ENCODE data around the gene PSMB8. TPM values are rescaled to one million over a fixed set of nuclear protein-coding genes. Genes with fewer than 3 reads are reported as not detected.
"Not testable (repeated sequence)": the region's sequence is repeated elsewhere in the genome, so short reads cannot be mapped to it uniquely, and the experiment has no call there.

The PSMB8 gene
- total RNA-seq, 1 donor = 78.2 TPM

GRCh38 chr6:32816746-32817204 is 27.1 kb downstream of the PSMB8 start, which contains the start of gene HLA-DOB:
HLA-DOB (minus strand) TSS chr6:32817002; CDS start chr6:32816951, 51 bp downstream.
- H3K4me3 ChIP-seq (ENCODE audit: low read depth, low read length) = no peak within 1 kb of the TSS
- peak; percentile 21 for DNase-seq (ENCODE audit: low read depth)
- no peak for TF ChIP-seq CTCF (IDR thresholded peaks at IDR 0.05; ENCODE audit: insufficient read depth, low read depth, low read length)

- no peak for DNase-seq (ENCODE audit: low read depth)
- no peak overlapping the region for H3K4me3 ChIP-seq (ENCODE audit: low read depth, low read length)
- TF ChIP-seq CTCF (IDR thresholded peaks at IDR 0.05; ENCODE audit: insufficient read depth, low read depth, low read length) = no peak
Measured at GRCh38 chr6:32815996-32816395, 27.9 kb downstream of the PSMB8 start.

GRCh38 chr6:32815115-32815514 is 28.7 kb downstream of the PSMB8 start:
- TF ChIP-seq CTCF (IDR thresholded peaks at IDR 0.05; ENCODE audit: insufficient read depth, low read depth, low read length) = no peak
- H3K4me3 ChIP-seq (ENCODE audit: low read depth, low read length) = no peak overlapping the region
- peak; percentile 82 for DNase-seq (ENCODE audit: low read depth)

GRCh38 chr6:32814145-32814544 is 29.7 kb downstream of the PSMB8 start:
- TF ChIP-seq CTCF (IDR thresholded peaks at IDR 0.05; ENCODE audit: insufficient read depth, low read depth, low read length) = no peak
- no peak for DNase-seq (ENCODE audit: low read depth)

GRCh38 chr6:32809171-32809570 is 34.7 kb downstream of the PSMB8 start:
- no peak overlapping the region for H3K4me3 ChIP-seq (ENCODE audit: low read depth, low read length)
- TF ChIP-seq CTCF (IDR thresholded peaks at IDR 0.05; ENCODE audit: insufficient read depth, low read depth, low read length) = no peak
- no peak for DNase-seq (ENCODE audit: low read depth)

More at GRCh38 chr6:32814145-32814544, 29.7 kb downstream of the PSMB8 start:
- H3K4me3 ChIP-seq (ENCODE audit: low read depth, low read length) = no peak overlapping the region

- H3K4me3 ChIP-seq (ENCODE audit: low read depth, low read length) = no peak overlapping the region
- DNase-seq (ENCODE audit: low read depth) = no peak
- no peak for TF ChIP-seq CTCF (IDR thresholded peaks at IDR 0.05; ENCODE audit: insufficient read depth, low read depth, low read length)
Measured at GRCh38 chr6:32807020-32807580, 36.7 kb downstream of the PSMB8 start.

- H3K4me3 ChIP-seq (ENCODE audit: low read depth, low read length); DNase-seq (ENCODE audit: low read depth): not testable (repeated sequence)
Measured at GRCh38 chr6:32805404-32805803, 38.4 kb downstream of the PSMB8 start.

All from fibroblast of villous mesenchyme (primary cell).